B cell (primary cell): ENCODE measurements around the gene GRM4. TPM values are rescaled to one million over a fixed set of nuclear protein-coding genes. Genes with fewer than 3 reads are reported as not detected.

ENCODE experiments used
- ATAC-seq: fragments of 200-7000 bp; cut with Tn5 transposase; one replicate; pipeline ENCODE4 v1.10.0; 2021; ENCODE audit warnings: low read depth, mild to moderate bottlenecking, moderate number of reproducible peaks, moderate library complexity
- CTCF ChIA-PET: fragments of 350-600 bp; sonication (Branson Sonifier 250); formaldehyde crosslinking; loops from one replicate; lab custom pipeline; 2021; ENCODE audit warnings: antibody characterized with exemption, inconsistent platforms; lab: Charles Lee
- POLR2A ChIA-PET: fragments of 350-600 bp; sonication (Branson Sonifier 250); formaldehyde crosslinking; loops from one replicate; lab custom pipeline; 2021; ENCODE audit warnings: antibody characterized with exemption; lab: Charles Lee
- DNase-seq: peaks from one replicate; pipeline ENCODE4 v3.0.0; 2013
- H2AFZ ChIP-seq: 2 replicates; pipeline ENCODE4 v1.6.1; 2012; ENCODE audit warnings: mild to moderate bottlenecking, low read depth, low read length; ENCODE audit not compliant: insufficient read depth, poor library complexity, severe bottlenecking
- H3K27ac ChIP-seq, 2 donors: 1 replicate in 1 of 2; 2 replicates in 1 of 2; pipeline ENCODE4 v1.5.1; 2012 to 2013; ENCODE audit warnings: low read length in 2 of 2, mild to moderate bottlenecking in 2 of 2, moderate library complexity in 1 of 2
- H3K27me3 ChIP-seq, 4 experiments: fragments of 200-600 bp in 1 of 4; sonication (generic) in 1 of 4; replicated peaks in 1 of 4; 1 replicate in 2 of 4; 2 replicates in 2 of 4; pipeline versions ENCODE4 v1.6.1 to v1.7.0; 2013 to 2016; ENCODE audit warnings: low read length in 3 of 4, mild to moderate bottlenecking in 2 of 4, mixed read lengths in 1 of 4, moderate library complexity in 1 of 4; ENCODE audit not compliant: insufficient read depth in 4 of 4, control insufficient read depth in 3 of 4; ENCODE audit errors: control extremely low read depth in 1 of 4
- H3K36me3 ChIP-seq, 2 experiments: replicated peaks in 1 of 2; 1 replicate in 1 of 2; 2 replicates in 1 of 2; pipeline versions ENCODE4 v1.6.1 to v1.7.1; 2013; ENCODE audit warnings: low read length in 1 of 2; ENCODE audit not compliant: insufficient read depth in 2 of 2, control insufficient read depth in 1 of 2; ENCODE audit errors: control extremely low read depth in 1 of 2, extremely low read depth in 1 of 2
- H3K4me1 ChIP-seq, 2 donors: fragments of 200-600 bp in 1 of 2; sonication (generic) in 1 of 2; 1 replicate in 1 of 2; 2 replicates in 1 of 2; pipeline versions ENCODE4 v1.5.1 to v1.6.1; 2013 to 2017; ENCODE audit warnings: low read length in 2 of 2; ENCODE audit not compliant: control insufficient read depth in 2 of 2, insufficient read depth in 2 of 2
- H3K4me2 ChIP-seq: replicated peaks from 2 replicates; pipeline ENCODE3; 2012; ENCODE audit warnings: mild to moderate bottlenecking, low read depth, low read length; ENCODE audit not compliant: poor library complexity, severe bottlenecking
- H3K4me3 ChIP-seq, 5 experiments: fragments of 200-600 bp in 1 of 5; sonication (generic) in 1 of 5; 1 replicate in 3 of 5; 2 replicates in 2 of 5; pipeline versions ENCODE4 v1.5.1 to v1.7.0; 2011 to 2016; ENCODE audit warnings: low read length in 4 of 5, mild to moderate bottlenecking in 4 of 5, low read depth in 2 of 5, control low read depth in 1 of 5, moderate library complexity in 1 of 5; ENCODE audit not compliant: insufficient read depth in 1 of 5; ENCODE audit errors: control extremely low read depth in 1 of 5, extremely low read depth in 1 of 5
- H3K79me2 ChIP-seq: fragments of 200-600 bp; sonication (generic); one replicate; pipeline ENCODE4 v1.6.0; 2016; ENCODE audit warnings: low read length; ENCODE audit not compliant: control insufficient read depth, insufficient read depth
- H3K9ac ChIP-seq: fragments of 200-600 bp; sonication (generic); 2 replicates; pipeline ENCODE4 v1.6.1; 2017; ENCODE audit warnings: mild to moderate bottlenecking, low read length, moderate library complexity
- H3K9me3 ChIP-seq, 3 donors: one replicate each; pipeline versions ENCODE4 v1.6.1 to v1.7.1; 2013; ENCODE audit warnings: low read length in 2 of 3; ENCODE audit not compliant: control insufficient read depth in 2 of 3, insufficient read depth in 1 of 3; ENCODE audit errors: control extremely low read depth in 1 of 3
- H4K20me1 ChIP-seq: 2 replicates; pipeline ENCODE4 v1.6.0; 2012; ENCODE audit warnings: mild to moderate bottlenecking, low read length; ENCODE audit not compliant: insufficient read depth, control insufficient read depth, poor library complexity, severe bottlenecking
- H3K27ac Mint-ChIP-seq: one replicate; pipeline ENCODE4 v1.8.0; 2021; ENCODE audit warnings: mixed read lengths
- H3K27me3 Mint-ChIP-seq: one replicate; pipeline ENCODE4 v1.8.0; 2021; ENCODE audit warnings: mixed read lengths
- H3K4me1 Mint-ChIP-seq: one replicate; pipeline ENCODE4 v1.8.0; 2021; ENCODE audit warnings: mixed read lengths
- H3K4me3 Mint-ChIP-seq: one replicate; pipeline ENCODE4 v1.8.0; 2021; ENCODE audit warnings: mixed read lengths
- H3K9me3 Mint-ChIP-seq: one replicate; pipeline ENCODE4 v1.8.0; 2022; ENCODE audit warnings: mixed read lengths; ENCODE audit not compliant: insufficient read depth
- CTCF ChIP-seq: fragments of 200-600 bp; IDR thresholded peaks from one replicate; pipeline ENCODE4 v1.8.0; 2022; ENCODE audit warnings: antibody characterized with exemption, mild to moderate bottlenecking
- EZH2 ChIP-seq: IDR thresholded peaks from 2 replicates; pipeline ENCODE4 v1.6.1; 2012; ENCODE audit warnings: borderline replicate concordance, low read depth, mild to moderate bottlenecking, moderate library complexity, low read length; ENCODE audit not compliant: insufficient read depth, poor library complexity, severe bottlenecking
- WGBS: methylation state at CpG from one replicate; pipeline ENCODE4 v1.1.5; 2013; ENCODE audit warnings: missing lambda C conversion rate; ENCODE audit not compliant: insufficient coverage; 5-methylcytosine and 5-hydroxymethylcytosine counted together
- intact Hi-C: fragments of 100-400 bp; cut with micrococcal nuclease; formaldehyde crosslinking; loops from one replicate; pipeline ENCODE4 v1.10.0; 2022
- polyA plus RNA-seq: library from polyadenylated mRNA; depleted of rRNA; stranded (reverse); fragments of >200 nt; gene quantifications from 2 replicates; pipeline ENCODE4 v1.2.3, GENCODE V29; 2012
- total RNA-seq, 2 donors: library from RNA; stranded (reverse); fragments of 120-200 nt in 1 of 2; gene quantifications; 1 replicate in 1 of 2; 2 replicates in 1 of 2; pipeline versions ENCODE4 v1.2.3 to v1.2.4, GENCODE V29; 2013 to 2022

GRM4 gene
- total and polyA plus RNA-seq, 2 donors (not counting 1 experiment from before 2014, with no cell fraction given): 0.04 TPM; not detected in 1

- no peak overlapping the region for H3K4me3 Mint-ChIP-seq
- no peak for DNase-seq
- intact Hi-C loops: no loop called here
Observed at GRCh38 chr6:34074064-34074742, 71.7 kb downstream of the GRM4 start.

More at GRCh38 chr6:34074064-34074742, 71.7 kb downstream of the GRM4 start:
- Histone ChIP-seq H3K9me3 (peaks cover 0 to 4% (median 0%) of the 10 kb centered on the region in 3 donors), H3K9ac (no peak overlapping the region), H2AFZ (no peak overlapping the region), H3K27me3 (no peaks in the 10 kb centered on the region), H3K4me3 (no peak overlapping the region), H3K4me2 (no peak overlapping the region), H3K27ac (no peak overlapping the region), H3K4me1 (no peaks in the 10 kb centered on the region), H3K36me3 (no peaks in the 10 kb centered on the region), H3K79me2 (no peaks in the 10 kb centered on the region), H4K20me1 (no peaks in the 10 kb centered on the region)
- Mint-ChIP-seq H3K27ac (no peak overlapping the region), H3K27me3 (peaks cover 6% of the 10 kb centered on the region), H3K9me3 (no peaks in the 10 kb centered on the region), H3K4me1 (no peaks in the 10 kb centered on the region)
- CTCF ChIA-PET: no interaction called here
- TF ChIP-seq EZH2 (no peak), CTCF (no peak)
- WGBS: 79% methylated on average over 11 of the region's 22 CpGs
- POLR2A ChIA-PET: no interaction called here
- ATAC-seq: no peak
